ENCODE measurements around the gene WASHC4. TPM values are rescaled to one million over a fixed set of nuclear protein-coding genes. Genes with fewer than 3 reads are reported as not detected.

Gene WASHC4
- total RNA-seq, 1 donor = 148 TPM

GRCh38 chr12:105194947-105195346, 87.4 kb downstream of the WASHC4 start:
- no peak for TF ChIP-seq CTCF (IDR thresholded peaks at IDR 0.05; ENCODE audit: insufficient read depth, low read depth, low read length)
- H3K4me3 ChIP-seq (ENCODE audit: low read depth, low read length) = no peak overlapping the region
- DNase-seq (ENCODE audit: low read depth) = no peak

GRCh38 chr12:105196090-105196489, 88.6 kb downstream of the WASHC4 start:
- TF ChIP-seq CTCF (IDR thresholded peaks at IDR 0.05; ENCODE audit: insufficient read depth, low read depth, low read length) = no peak
- DNase-seq (ENCODE audit: low read depth) = no peak
- H3K4me3 ChIP-seq (ENCODE audit: low read depth, low read length) = no peak overlapping the region

DNA sequence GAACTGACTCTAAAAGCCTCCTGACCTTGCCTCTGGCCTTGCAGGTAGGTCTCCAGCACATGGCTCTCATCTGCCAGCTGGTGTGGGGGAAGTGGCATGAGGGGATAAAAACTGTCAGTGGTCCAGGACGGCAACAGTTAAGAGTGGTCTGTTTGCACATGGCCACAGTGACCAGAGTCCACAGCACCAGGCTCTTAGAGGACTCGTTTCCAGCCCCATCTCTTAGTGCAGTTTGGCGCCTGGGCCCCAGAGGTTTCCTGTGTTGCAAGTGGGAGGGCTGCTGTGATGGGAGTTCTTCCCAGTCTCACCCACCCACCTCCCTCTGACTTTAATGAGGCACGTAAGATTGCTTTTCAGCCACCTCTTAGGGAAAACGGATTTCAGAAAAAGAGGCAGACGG, 91.4 kb downstream of the WASHC4 start:
- no peak overlapping the region for H3K4me3 ChIP-seq (ENCODE audit: low read depth, low read length)
- no peak for TF ChIP-seq CTCF (IDR thresholded peaks at IDR 0.05; ENCODE audit: insufficient read depth, low read depth, low read length)
- DNase-seq (ENCODE audit: low read depth) = no peak

DNA sequence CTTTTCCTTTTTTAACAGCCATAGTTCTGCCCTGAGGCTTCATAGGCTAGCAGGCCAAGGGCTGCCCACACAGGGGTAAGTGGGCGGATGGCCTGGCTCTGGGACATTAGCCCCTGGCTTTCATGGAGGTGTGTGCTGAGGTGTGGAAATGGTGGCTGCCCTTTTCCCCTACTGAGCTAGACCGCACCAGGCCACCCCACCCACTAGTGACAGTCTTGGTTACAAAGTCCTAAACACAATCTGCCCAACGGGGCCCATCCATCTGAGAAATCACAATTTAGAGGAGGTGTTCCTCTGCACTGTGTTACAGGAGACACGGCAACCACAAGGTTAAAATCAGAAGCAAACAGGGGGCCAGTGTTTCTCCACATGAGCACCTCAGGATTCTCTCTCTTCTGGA, 92.9 kb downstream of the WASHC4 start:
- no peak overlapping the region for H3K4me3 ChIP-seq (ENCODE audit: low read depth, low read length)
- DNase-seq (ENCODE audit: low read depth) = no peak
- TF ChIP-seq CTCF (IDR thresholded peaks at IDR 0.05; ENCODE audit: insufficient read depth, low read depth, low read length) = no peak

GRCh38 chr12:105201299-105201698, 93.8 kb downstream of the WASHC4 start:
- no peak overlapping the region for H3K4me3 ChIP-seq (ENCODE audit: low read depth, low read length)
- TF ChIP-seq CTCF (IDR thresholded peaks at IDR 0.05; ENCODE audit: insufficient read depth, low read depth, low read length) = no peak
- peak; percentile 31 for DNase-seq (ENCODE audit: low read depth)

DNA sequence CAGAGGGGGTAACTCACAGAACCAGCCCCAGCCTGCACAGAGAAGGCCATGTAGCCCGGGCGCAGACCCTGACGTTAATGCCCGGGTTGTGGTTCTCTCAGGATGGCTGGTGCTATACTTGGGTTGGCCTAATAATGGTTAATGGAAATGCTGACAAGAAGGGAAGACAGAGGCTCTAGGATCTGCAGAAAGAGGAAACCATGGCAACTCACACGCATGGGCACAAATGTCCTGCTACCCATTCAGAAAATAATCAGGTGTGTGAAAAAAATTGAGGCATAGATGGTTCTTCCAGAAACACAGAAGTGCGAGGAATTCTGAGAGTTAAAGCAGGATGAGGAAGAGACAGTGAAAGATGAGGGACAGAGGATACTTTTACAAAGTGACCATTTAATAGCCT, 94.7 kb downstream of the WASHC4 start:
- no peak overlapping the region for H3K4me3 ChIP-seq (ENCODE audit: low read depth, low read length)
- no peak for DNase-seq (ENCODE audit: low read depth)
- TF ChIP-seq CTCF (IDR thresholded peaks at IDR 0.05; ENCODE audit: insufficient read depth, low read depth, low read length) = no peak

- TF ChIP-seq CTCF (IDR thresholded peaks at IDR 0.05; ENCODE audit: insufficient read depth, low read depth, low read length) = no peak
- DNase-seq (ENCODE audit: low read depth) = no peak
- no peak overlapping the region for H3K4me3 ChIP-seq (ENCODE audit: low read depth, low read length)
These were observed 96.6 kb downstream of the WASHC4 start for GRCh38 chr12:105204127-105204526.

All from fibroblast of villous mesenchyme (primary cell).